HEK293 (cell line): ENCODE data around the gene PAFAH1B2.

ENCODE experiments used
- ZEB2 ChIP-seq: fragments of 450-650 bp; formaldehyde crosslinking; IDR thresholded peaks from 2 replicates; pipeline ENCODE4 v1.5.1; 2016; ENCODE audit warnings: missing biosample characterization, missing genetic modification characterization
- ZNF146 ChIP-seq: fragments of 450-650 bp; formaldehyde crosslinking; IDR thresholded peaks from 2 replicates; pipeline ENCODE4 v1.5.1; 2016; ENCODE audit warnings: missing biosample characterization, missing genetic modification characterization
- ZNF510 ChIP-seq: fragments of 450-650 bp; formaldehyde crosslinking; IDR thresholded peaks from 2 replicates; pipeline ENCODE4 v1.5.1; 2018; ENCODE audit warnings: mild to moderate bottlenecking, missing genetic modification characterization, missing biosample characterization; ENCODE audit not compliant: insufficient replicate concordance
- ZNF518A ChIP-seq: fragments of 450-650 bp; formaldehyde crosslinking; conservative IDR thresholded peaks from 2 replicates; pipeline ENCODE4 v1.5.1; 2016; ENCODE audit warnings: low read depth, missing biosample characterization, missing genetic modification characterization
- ZXDB ChIP-seq: fragments of 450-650 bp; formaldehyde crosslinking; IDR thresholded peaks from 2 replicates; pipeline ENCODE4 v1.5.1; 2016; ENCODE audit warnings: missing biosample characterization, missing genetic modification characterization
- TF ChIP-seq, protein P1 (sequence below): fragments of 450-650 bp; formaldehyde crosslinking; IDR thresholded peaks from 2 replicates; pipeline ENCODE4 v1.5.1; 2016; ENCODE audit warnings: missing biosample characterization, missing genetic modification characterization
- TF ChIP-seq, protein P2 (sequence below): fragments of 450-650 bp; formaldehyde crosslinking; IDR thresholded peaks from 2 replicates; pipeline ENCODE4 v1.5.1; 2016; ENCODE audit warnings: missing biosample characterization, missing genetic modification characterization
- TF ChIP-seq, protein P3 (sequence below): fragments of 450-650 bp; IDR thresholded peaks from 2 replicates; pipeline ENCODE4 v1.5.1; 2018; ENCODE audit warnings: missing biosample characterization, mild to moderate bottlenecking, missing genetic modification characterization
- TF ChIP-seq, protein P4 (sequence below): fragments of 450-650 bp; formaldehyde crosslinking; IDR thresholded peaks from 2 replicates; pipeline ENCODE4 v1.5.1; 2016; ENCODE audit warnings: missing biosample characterization, missing genetic modification characterization, low read depth

DNA sequence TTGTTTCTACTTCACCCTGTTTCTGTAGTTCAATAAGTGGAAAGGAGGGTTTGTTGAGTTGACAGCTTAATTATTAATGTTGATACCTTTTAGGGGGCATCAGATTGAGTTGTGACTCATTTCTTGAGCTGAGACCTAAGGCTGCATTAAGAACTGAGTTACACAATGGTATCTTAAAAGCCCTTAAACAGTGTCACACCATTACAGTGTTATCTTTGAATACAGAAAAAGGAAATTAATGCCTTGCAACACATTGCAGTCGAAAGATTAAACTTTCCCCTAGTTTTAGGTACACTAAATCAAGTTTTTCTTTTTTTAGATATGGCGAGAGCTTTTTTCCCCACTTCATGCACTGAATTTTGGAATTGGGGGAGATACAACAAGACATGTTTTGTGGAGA, 16.7 kb downstream of the PAFAH1B2 start:
- TF ChIP-seq, protein P1, sequence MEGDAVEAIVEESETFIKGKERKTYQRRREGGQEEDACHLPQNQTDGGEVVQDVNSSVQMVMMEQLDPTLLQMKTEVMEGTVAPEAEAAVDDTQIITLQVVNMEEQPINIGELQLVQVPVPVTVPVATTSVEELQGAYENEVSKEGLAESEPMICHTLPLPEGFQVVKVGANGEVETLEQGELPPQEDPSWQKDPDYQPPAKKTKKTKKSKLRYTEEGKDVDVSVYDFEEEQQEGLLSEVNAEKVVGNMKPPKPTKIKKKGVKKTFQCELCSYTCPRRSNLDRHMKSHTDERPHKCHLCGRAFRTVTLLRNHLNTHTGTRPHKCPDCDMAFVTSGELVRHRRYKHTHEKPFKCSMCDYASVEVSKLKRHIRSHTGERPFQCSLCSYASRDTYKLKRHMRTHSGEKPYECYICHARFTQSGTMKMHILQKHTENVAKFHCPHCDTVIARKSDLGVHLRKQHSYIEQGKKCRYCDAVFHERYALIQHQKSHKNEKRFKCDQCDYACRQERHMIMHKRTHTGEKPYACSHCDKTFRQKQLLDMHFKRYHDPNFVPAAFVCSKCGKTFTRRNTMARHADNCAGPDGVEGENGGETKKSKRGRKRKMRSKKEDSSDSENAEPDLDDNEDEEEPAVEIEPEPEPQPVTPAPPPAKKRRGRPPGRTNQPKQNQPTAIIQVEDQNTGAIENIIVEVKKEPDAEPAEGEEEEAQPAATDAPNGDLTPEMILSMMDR (tag by site-specific recombination): no peak
- TF ChIP-seq ZNF510 (tag by site-specific recombination) (no peak), ZXDB (tag by site-specific recombination) (no peak), ZNF518A (tag by site-specific recombination) (no peak), ZEB2 (tag by site-specific recombination) (no peak), ZNF146 (no peak)
- TF ChIP-seq, protein P2, sequence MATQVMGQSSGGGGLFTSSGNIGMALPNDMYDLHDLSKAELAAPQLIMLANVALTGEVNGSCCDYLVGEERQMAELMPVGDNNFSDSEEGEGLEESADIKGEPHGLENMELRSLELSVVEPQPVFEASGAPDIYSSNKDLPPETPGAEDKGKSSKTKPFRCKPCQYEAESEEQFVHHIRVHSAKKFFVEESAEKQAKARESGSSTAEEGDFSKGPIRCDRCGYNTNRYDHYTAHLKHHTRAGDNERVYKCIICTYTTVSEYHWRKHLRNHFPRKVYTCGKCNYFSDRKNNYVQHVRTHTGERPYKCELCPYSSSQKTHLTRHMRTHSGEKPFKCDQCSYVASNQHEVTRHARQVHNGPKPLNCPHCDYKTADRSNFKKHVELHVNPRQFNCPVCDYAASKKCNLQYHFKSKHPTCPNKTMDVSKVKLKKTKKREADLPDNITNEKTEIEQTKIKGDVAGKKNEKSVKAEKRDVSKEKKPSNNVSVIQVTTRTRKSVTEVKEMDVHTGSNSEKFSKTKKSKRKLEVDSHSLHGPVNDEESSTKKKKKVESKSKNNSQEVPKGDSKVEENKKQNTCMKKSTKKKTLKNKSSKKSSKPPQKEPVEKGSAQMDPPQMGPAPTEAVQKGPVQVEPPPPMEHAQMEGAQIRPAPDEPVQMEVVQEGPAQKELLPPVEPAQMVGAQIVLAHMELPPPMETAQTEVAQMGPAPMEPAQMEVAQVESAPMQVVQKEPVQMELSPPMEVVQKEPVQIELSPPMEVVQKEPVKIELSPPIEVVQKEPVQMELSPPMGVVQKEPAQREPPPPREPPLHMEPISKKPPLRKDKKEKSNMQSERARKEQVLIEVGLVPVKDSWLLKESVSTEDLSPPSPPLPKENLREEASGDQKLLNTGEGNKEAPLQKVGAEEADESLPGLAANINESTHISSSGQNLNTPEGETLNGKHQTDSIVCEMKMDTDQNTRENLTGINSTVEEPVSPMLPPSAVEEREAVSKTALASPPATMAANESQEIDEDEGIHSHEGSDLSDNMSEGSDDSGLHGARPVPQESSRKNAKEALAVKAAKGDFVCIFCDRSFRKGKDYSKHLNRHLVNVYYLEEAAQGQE (tag by site-specific recombination): no peak
- TF ChIP-seq, protein P3, sequence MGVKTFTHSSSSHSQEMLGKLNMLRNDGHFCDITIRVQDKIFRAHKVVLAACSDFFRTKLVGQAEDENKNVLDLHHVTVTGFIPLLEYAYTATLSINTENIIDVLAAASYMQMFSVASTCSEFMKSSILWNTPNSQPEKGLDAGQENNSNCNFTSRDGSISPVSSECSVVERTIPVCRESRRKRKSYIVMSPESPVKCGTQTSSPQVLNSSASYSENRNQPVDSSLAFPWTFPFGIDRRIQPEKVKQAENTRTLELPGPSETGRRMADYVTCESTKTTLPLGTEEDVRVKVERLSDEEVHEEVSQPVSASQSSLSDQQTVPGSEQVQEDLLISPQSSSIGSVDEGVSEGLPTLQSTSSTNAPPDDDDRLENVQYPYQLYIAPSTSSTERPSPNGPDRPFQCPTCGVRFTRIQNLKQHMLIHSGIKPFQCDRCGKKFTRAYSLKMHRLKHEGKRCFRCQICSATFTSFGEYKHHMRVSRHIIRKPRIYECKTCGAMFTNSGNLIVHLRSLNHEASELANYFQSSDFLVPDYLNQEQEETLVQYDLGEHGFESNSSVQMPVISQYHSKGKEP (tag by site-specific recombination): no peak
- TF ChIP-seq, protein P4, sequence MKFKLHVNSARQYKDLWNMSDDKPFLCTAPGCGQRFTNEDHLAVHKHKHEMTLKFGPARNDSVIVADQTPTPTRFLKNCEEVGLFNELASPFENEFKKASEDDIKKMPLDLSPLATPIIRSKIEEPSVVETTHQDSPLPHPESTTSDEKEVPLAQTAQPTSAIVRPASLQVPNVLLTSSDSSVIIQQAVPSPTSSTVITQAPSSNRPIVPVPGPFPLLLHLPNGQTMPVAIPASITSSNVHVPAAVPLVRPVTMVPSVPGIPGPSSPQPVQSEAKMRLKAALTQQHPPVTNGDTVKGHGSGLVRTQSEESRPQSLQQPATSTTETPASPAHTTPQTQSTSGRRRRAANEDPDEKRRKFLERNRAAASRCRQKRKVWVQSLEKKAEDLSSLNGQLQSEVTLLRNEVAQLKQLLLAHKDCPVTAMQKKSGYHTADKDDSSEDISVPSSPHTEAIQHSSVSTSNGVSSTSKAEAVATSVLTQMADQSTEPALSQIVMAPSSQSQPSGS (tag by site-specific recombination): no peak
